ENCODE results near the gene ADAMTSL2.

ADAMTSL2 gene

DNA sequence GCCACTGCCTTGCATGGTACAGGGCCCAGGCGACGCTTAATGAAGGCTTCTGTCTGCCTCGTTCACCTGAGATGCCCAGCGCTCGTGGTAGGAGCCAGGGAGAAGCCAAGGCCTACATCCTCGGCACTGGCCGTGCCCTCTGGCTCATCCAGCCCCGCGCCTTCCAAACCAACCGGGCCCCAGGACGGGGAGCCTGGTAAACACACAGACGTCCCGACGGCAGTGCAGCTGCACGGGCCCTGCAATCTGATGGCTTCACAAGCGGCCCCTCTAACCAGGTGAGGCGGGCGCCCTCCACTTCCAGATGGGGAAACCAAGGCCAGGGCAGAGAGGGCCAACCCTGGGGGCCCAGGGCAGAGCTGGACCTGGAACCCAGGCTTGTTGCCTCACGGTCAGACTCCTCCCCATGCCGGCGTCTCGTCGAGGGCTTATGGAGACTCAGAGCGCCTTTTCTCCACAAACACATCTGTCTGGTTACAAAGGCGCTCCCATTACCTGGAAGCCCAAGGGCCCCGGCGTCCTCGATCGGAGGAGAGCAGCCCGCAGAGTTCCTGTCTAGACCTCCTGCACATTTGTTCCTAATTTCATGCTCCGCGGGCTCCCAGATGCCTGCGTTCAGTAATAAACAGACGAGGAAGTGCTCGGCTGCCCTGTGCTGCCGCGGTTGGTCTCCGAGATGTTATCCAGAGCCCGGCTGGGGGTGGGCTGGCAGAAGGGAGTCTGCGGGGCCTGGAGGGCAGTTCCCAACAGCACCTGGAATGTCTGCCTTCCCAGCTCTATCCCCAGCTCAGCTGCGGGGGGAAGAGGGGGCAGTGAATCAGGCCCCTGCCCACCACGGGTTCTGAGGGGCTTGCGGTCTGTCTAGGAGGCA, 51.2 kb downstream of the ADAMTSL2 start:
- H3K9me3 ChIP-seq = no peaks in the 10 kb centered on the region
- H3K27ac ChIP-seq = no peak overlapping the region
- H3K27me3 ChIP-seq = peaks cover 48% of the 10 kb centered on the region
- H3K4me3 ChIP-seq (ENCODE audit: low read depth in 1 of 2, low read length in 1 of 2) = no peak overlapping the region
- no peaks in the 10 kb centered on the region for H3K4me1 ChIP-seq (ENCODE audit: control insufficient read depth in 1 of 2, insufficient read depth in 1 of 2, low read depth in 1 of 2, low read length in 1 of 2)
- no peaks in the 10 kb centered on the region for H3K36me3 ChIP-seq
- TF ChIP-seq, protein P1, sequence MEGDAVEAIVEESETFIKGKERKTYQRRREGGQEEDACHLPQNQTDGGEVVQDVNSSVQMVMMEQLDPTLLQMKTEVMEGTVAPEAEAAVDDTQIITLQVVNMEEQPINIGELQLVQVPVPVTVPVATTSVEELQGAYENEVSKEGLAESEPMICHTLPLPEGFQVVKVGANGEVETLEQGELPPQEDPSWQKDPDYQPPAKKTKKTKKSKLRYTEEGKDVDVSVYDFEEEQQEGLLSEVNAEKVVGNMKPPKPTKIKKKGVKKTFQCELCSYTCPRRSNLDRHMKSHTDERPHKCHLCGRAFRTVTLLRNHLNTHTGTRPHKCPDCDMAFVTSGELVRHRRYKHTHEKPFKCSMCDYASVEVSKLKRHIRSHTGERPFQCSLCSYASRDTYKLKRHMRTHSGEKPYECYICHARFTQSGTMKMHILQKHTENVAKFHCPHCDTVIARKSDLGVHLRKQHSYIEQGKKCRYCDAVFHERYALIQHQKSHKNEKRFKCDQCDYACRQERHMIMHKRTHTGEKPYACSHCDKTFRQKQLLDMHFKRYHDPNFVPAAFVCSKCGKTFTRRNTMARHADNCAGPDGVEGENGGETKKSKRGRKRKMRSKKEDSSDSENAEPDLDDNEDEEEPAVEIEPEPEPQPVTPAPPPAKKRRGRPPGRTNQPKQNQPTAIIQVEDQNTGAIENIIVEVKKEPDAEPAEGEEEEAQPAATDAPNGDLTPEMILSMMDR (IDR thresholded peaks at IDR 0.05) = no peak

- no peak overlapping the region for H3K4me3 ChIP-seq (ENCODE audit: low read depth in 1 of 2, low read length in 1 of 2)
- H3K27ac ChIP-seq = no peak overlapping the region
- no peaks in the 10 kb centered on the region for H3K4me1 ChIP-seq (ENCODE audit: control insufficient read depth in 1 of 2, insufficient read depth in 1 of 2, low read depth in 1 of 2, low read length in 1 of 2)
- no peaks in the 10 kb centered on the region for H3K36me3 ChIP-seq
- peaks cover 44% of the 10 kb centered on the region for H3K27me3 ChIP-seq
- TF ChIP-seq, protein P1 (IDR thresholded peaks at IDR 0.05) = no peak
- no peaks in the 10 kb centered on the region for H3K9me3 ChIP-seq
Observed at GRCh38 chr9:133587051-133587450, 52.5 kb downstream of the ADAMTSL2 start.

DNA sequence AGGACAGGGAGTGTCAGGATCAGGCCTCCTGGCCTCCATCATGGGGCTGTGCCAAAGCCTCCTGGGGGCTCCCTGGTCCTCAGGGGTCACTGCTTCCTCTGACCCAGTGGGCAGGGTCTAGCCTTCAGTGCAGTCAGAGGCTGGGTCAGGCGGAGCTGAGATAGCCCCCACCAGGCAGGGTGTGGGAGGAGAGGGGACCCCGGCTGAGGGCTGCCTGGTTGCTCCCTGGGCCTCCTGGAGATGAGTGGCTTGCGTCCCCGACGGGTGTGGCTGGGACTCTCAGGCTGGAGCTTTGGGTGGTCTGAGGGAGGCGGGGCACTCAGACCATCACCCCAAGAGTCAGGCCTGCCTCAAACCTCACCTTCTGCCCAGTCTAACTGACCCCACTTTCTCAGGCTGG, 53.0 kb downstream of the ADAMTSL2 start:
- Histone ChIP-seq H3K4me3 (ENCODE audit: low read depth in 1 of 2, low read length in 1 of 2) (no peak overlapping the region), H3K4me1 (ENCODE audit: control insufficient read depth in 1 of 2, insufficient read depth in 1 of 2, low read depth in 1 of 2, low read length in 1 of 2) (no peaks in the 10 kb centered on the region), H3K27me3 (peaks cover 44% of the 10 kb centered on the region), H3K27ac (no peak overlapping the region), H3K36me3 (no peaks in the 10 kb centered on the region), H3K9me3 (no peaks in the 10 kb centered on the region)
- TF ChIP-seq, protein P1 (IDR thresholded peaks at IDR 0.05) = no peak

GRCh38 chr9:133589454-133590227, 55.1 kb downstream of the ADAMTSL2 start:
- no peaks in the 10 kb centered on the region for H3K9me3 ChIP-seq
- H3K4me3 ChIP-seq (ENCODE audit: low read depth in 1 of 2, low read length in 1 of 2) = no peak overlapping the region
- H3K4me1 ChIP-seq (ENCODE audit: control insufficient read depth in 1 of 2, insufficient read depth in 1 of 2, low read depth in 1 of 2, low read length in 1 of 2) = no peaks in the 10 kb centered on the region
- no peak overlapping the region for H3K27ac ChIP-seq
- H3K36me3 ChIP-seq = no peaks in the 10 kb centered on the region
- TF ChIP-seq, protein P1 (IDR thresholded peaks at IDR 0.05) = no peak
- peaks cover 28% of the 10 kb centered on the region for H3K27me3 ChIP-seq

GRCh38 chr9:133590231-133590855, 55.8 kb downstream of the ADAMTSL2 start:
- no peak overlapping the region for H3K27ac ChIP-seq
- TF ChIP-seq, protein P1 (IDR thresholded peaks at IDR 0.05) = no peak
- H3K36me3 ChIP-seq = no peaks in the 10 kb centered on the region
- H3K4me3 ChIP-seq (ENCODE audit: low read depth in 1 of 2, low read length in 1 of 2) = no peak overlapping the region
- no peaks in the 10 kb centered on the region for H3K9me3 ChIP-seq
- no peaks in the 10 kb centered on the region for H3K4me1 ChIP-seq (ENCODE audit: control insufficient read depth in 1 of 2, insufficient read depth in 1 of 2, low read depth in 1 of 2, low read length in 1 of 2)
- peaks cover 21% of the 10 kb centered on the region for H3K27me3 ChIP-seq
